ENCODE data around the gene SPATA3. TPM values are rescaled to one million over a fixed set of nuclear protein-coding genes. Genes with fewer than 3 reads are reported as not detected.

The SPATA3 gene
- polyA plus RNA-seq, 1 donor (not counting 4 experiments of a cell fraction or from before 2014, with no cell fraction given), result not detected

DNA sequence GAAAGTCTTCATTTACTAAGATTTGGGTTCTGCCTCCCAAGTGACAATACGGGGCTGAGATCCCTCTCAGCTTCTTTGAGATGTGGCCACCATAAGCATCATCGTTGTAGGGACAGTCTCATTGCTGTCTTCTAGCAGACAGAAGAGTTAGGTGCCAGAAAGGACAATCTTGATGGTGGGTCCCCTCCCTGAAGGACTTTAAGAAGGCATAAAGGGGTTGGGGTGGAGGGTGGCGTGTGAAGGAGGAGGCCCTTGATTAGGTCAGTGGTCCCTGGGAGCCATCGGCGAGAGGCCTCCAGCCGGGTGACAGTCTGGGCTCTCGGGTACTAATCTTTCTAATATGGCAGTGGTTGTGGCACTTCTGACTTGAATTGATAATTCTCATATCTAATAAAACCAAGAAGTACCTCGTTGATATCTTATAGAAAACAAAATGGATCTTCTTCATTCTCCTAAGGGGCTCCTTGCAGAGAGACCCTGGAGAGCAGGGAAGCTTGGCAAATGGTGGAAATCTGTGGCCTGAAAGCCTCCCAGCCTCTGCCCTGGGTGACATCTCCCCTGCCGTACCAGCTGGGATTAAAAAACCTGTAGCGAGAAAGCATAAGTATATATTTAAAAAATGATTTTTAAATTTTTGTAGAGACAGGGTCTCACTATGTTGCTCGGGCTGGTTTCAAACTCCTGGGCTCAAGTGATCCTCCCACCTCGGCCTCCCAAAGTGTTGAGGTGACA is 53.5 kb downstream of the SPATA3 start:
- no peak for TF ChIP-seq EZH2 (IDR thresholded peaks at IDR 0.05; ENCODE audit: low read length)
- TF ChIP-seq, protein P1, sequence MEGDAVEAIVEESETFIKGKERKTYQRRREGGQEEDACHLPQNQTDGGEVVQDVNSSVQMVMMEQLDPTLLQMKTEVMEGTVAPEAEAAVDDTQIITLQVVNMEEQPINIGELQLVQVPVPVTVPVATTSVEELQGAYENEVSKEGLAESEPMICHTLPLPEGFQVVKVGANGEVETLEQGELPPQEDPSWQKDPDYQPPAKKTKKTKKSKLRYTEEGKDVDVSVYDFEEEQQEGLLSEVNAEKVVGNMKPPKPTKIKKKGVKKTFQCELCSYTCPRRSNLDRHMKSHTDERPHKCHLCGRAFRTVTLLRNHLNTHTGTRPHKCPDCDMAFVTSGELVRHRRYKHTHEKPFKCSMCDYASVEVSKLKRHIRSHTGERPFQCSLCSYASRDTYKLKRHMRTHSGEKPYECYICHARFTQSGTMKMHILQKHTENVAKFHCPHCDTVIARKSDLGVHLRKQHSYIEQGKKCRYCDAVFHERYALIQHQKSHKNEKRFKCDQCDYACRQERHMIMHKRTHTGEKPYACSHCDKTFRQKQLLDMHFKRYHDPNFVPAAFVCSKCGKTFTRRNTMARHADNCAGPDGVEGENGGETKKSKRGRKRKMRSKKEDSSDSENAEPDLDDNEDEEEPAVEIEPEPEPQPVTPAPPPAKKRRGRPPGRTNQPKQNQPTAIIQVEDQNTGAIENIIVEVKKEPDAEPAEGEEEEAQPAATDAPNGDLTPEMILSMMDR (optimal IDR thresholded peaks at IDR 0.05 in 1 of 3, IDR thresholded peaks at IDR 0.05 in 1 of 3, conservative IDR thresholded peaks at IDR 0.05 in 1 of 3; ENCODE audit: extremely low read depth in 1 of 3, insufficient read depth in 2 of 3, low read length in 3 of 3), result no peak
- no peak for FAIRE-seq
- Histone ChIP-seq H3K27ac (ENCODE audit: control insufficient read depth, insufficient read depth, low read length) (no peak overlapping the region), H3K4me1 (ENCODE audit: control insufficient read depth, extremely low read depth, insufficient read depth, low read length) (peaks cover 4% of the 10 kb centered on the region), H3K27me3 (ENCODE audit: control insufficient read depth, extremely low read depth, insufficient read depth, low read length) (peaks cover 17% of the 10 kb centered on the region), H3K9me3 (ENCODE audit: control insufficient read depth, low read depth, low read length) (no peaks in the 10 kb centered on the region), H3K4me2 (ENCODE audit: control insufficient read depth, extremely low read depth, insufficient read depth, low read depth, low read length) (no peak overlapping the region), H3K36me3 (ENCODE audit: control insufficient read depth in 2 of 2, extremely low read depth in 1 of 2, insufficient read depth in 2 of 2, low read length in 2 of 2) (no peaks in the 10 kb centered on the region), H2AFZ (ENCODE audit: control insufficient read depth, low read length) (no peak overlapping the region), H3K4me3 (ENCODE audit: control insufficient read depth in 2 of 3, extremely low read depth in 1 of 3, insufficient read depth in 2 of 3, low read depth in 1 of 3, low read length in 3 of 3) (no peak overlapping the region), H3K9ac (ENCODE audit: control insufficient read depth, extremely low read depth, insufficient read depth, low read length) (no peak overlapping the region), H3K79me2 (ENCODE audit: control insufficient read depth, insufficient read depth, low read length) (no peaks in the 10 kb centered on the region), H3K9me1 (ENCODE audit: control insufficient read depth, extremely low read depth, insufficient read depth, low read length) (no peaks in the 10 kb centered on the region), H4K20me1 (ENCODE audit: control insufficient read depth, extremely low read depth, insufficient read depth, low read length) (no peaks in the 10 kb centered on the region)
- dilution Hi-C loops (cut with MboI; ENCODE audit: extremely low pct_ligation_motif_present, low sequenced_read_pairs), result no loop called here
- no peak for DNase-seq (ENCODE audit: low read depth, low spot score)

DNA sequence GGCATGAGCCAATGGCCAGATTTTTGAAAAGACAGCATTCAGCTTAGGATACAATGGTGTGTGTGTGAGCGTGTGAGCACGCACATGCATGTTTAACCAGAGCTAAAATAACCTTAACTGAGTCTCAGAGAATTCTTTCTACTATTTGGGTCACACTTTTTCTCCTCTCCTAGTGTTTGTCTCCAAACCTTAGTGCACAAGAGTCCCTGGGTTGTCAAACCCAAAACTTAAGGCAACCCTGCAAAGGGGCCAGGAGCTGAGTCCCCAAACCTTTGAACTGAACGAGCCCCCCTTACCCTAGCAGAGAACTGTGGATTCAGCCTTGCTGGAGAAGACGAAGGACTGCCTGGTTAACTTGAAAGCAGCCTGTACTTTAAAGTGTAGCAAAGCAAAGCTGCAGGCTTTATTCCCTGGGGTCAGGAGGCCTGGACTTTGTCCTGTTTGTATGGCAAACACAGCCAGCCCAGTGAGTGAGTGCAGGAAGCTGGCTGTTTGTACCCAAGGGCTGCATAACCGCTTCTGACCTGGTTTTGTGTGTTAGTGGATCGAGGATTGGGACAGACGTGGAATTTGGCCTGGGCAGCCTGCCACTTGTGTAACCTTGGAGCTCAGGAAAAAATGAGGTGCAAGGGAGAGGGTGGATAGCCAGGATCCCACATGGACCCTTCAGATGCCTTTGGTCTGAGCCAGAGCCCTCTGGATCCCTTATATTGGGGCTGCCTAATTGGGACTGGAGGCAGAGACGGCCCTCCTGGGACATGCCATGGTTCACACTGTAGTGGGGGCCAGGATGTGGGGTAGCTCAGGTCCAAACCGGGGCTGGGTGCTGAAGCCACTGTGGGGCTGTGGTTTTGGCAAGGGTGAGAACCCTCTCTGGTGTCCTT is 54.3 kb downstream of the SPATA3 start:
- H3K4me1 ChIP-seq (ENCODE audit: control insufficient read depth, extremely low read depth, insufficient read depth, low read length), result peaks cover 4% of the 10 kb centered on the region
- H3K27me3 ChIP-seq (ENCODE audit: control insufficient read depth, extremely low read depth, insufficient read depth, low read length), result peaks cover 17% of the 10 kb centered on the region
- FAIRE-seq, result no peak
- no peak overlapping the region for H2AFZ ChIP-seq (ENCODE audit: control insufficient read depth, low read length)
- H3K4me3 ChIP-seq (ENCODE audit: control insufficient read depth in 2 of 3, extremely low read depth in 1 of 3, insufficient read depth in 2 of 3, low read depth in 1 of 3, low read length in 3 of 3), result no peak overlapping the region
- H3K27ac ChIP-seq (ENCODE audit: control insufficient read depth, insufficient read depth, low read length), result no peak overlapping the region
- DNase-seq (ENCODE audit: low read depth, low spot score), result no peak
- no peaks in the 10 kb centered on the region for H3K36me3 ChIP-seq (ENCODE audit: control insufficient read depth in 2 of 2, extremely low read depth in 1 of 2, insufficient read depth in 2 of 2, low read length in 2 of 2)
- dilution Hi-C loops (cut with MboI; ENCODE audit: extremely low pct_ligation_motif_present, low sequenced_read_pairs), result no loop called here
- no peaks in the 10 kb centered on the region for H3K9me1 ChIP-seq (ENCODE audit: control insufficient read depth, extremely low read depth, insufficient read depth, low read length)
- H3K9ac ChIP-seq (ENCODE audit: control insufficient read depth, extremely low read depth, insufficient read depth, low read length), result no peak overlapping the region
- H3K9me3 ChIP-seq (ENCODE audit: control insufficient read depth, low read depth, low read length), result no peaks in the 10 kb centered on the region
- TF ChIP-seq, protein P1 (optimal IDR thresholded peaks at IDR 0.05 in 1 of 3, IDR thresholded peaks at IDR 0.05 in 1 of 3, conservative IDR thresholded peaks at IDR 0.05 in 1 of 3; ENCODE audit: extremely low read depth in 1 of 3, insufficient read depth in 2 of 3, low read length in 3 of 3), result no peak
- no peak for TF ChIP-seq EZH2 (IDR thresholded peaks at IDR 0.05; ENCODE audit: low read length)
- no peak overlapping the region for H3K4me2 ChIP-seq (ENCODE audit: control insufficient read depth, extremely low read depth, insufficient read depth, low read depth, low read length)
- H3K79me2 ChIP-seq (ENCODE audit: control insufficient read depth, insufficient read depth, low read length), result no peaks in the 10 kb centered on the region
- no peaks in the 10 kb centered on the region for H4K20me1 ChIP-seq (ENCODE audit: control insufficient read depth, extremely low read depth, insufficient read depth, low read length)

Measured in keratinocyte (primary cell).